Uterus (tissue), 4 donors: ENCODE results near the gene DUOX1. TPM values are rescaled to one million over a fixed set of nuclear protein-coding genes. Genes with fewer than 3 reads are reported as not detected.

Experiments used
- DNase-seq, 2 donors: peaks; one replicate each; pipeline ENCODE4 v3.0.0-alpha.2; 2019 to 2020
- H3K27ac ChIP-seq, 2 donors: fragments of 200-600 bp; sonication (generic); 1 replicate in 1 of 2; 2 replicates in 1 of 2; pipeline ENCODE4 v1.5.1; 2016 to 2018
- H3K27me3 ChIP-seq, 2 donors: fragments of 200-600 bp; sonication (generic); one replicate each; pipeline ENCODE4 v1.5.1; 2018 to 2019; ENCODE audit warnings: control low read depth in 1 of 2
- H3K36me3 ChIP-seq, 2 donors: fragments of 200-600 bp; sonication (generic); one replicate each; pipeline ENCODE4 v1.5.1; 2019; ENCODE audit warnings: control low read depth in 1 of 2
- H3K4me1 ChIP-seq, 2 donors: fragments of 200-600 bp; sonication (generic); one replicate each; pipeline ENCODE4 v1.5.1; 2018 to 2019; ENCODE audit warnings: control low read depth in 1 of 2
- H3K4me3 ChIP-seq, 2 donors: fragments of 200-600 bp; sonication (generic); 1 replicate in 1 of 2; 2 replicates in 1 of 2; pipeline ENCODE4 v1.5.1; 2018 to 2019; ENCODE audit warnings: mild to moderate bottlenecking in 1 of 2
- H3K9me3 ChIP-seq, 2 donors: fragments of 200-600 bp; sonication (generic); one replicate each; pipeline ENCODE4 v1.5.1; 2019; ENCODE audit warnings: control low read depth in 1 of 2
- POLR2A ChIP-seq, 2 donors: fragments of 450-650 bp; IDR thresholded peaks; one replicate each; pipeline ENCODE4 v1.6.1; 2016; ENCODE audit warnings: antibody characterized with exemption in 2 of 2, mild to moderate bottlenecking in 1 of 2, moderate library complexity in 1 of 2
- intact Hi-C: fragments of 100-400 bp; cut with DNase I; formaldehyde crosslinking; loops from one replicate; pipeline ENCODE4 v1.15.1; 2023; ENCODE audit warnings: low total_unique reads
- total RNA-seq, 4 donors: library from RNA; depleted of rRNA in 3 of 4; stranded (reverse); fragments of >200 nt in 3 of 4; gene quantifications; one replicate each; pipeline versions ENCODE4 v1.1.0 to v1.2.4, GENCODE V29; 2014 to 2023
- TF ChIP-seq, protein P1 (sequence below), 4 experiments: fragments of 200-600 bp in 2 of 4; fragments of 450-650 bp in 2 of 4; sonication (generic) in 2 of 4; IDR thresholded peaks; one replicate each; pipeline ENCODE4 v1.5.1; 2016 to 2019; ENCODE audit warnings: antibody characterized with exemption in 4 of 4, mild to moderate bottlenecking in 2 of 4, moderate library complexity in 1 of 4
- donor health status: DM: yes; HTN: yes; CAD: no.

DUOX1 gene
- total RNA-seq, 4 donors from 2014 or later: 0.24 to 1.3 (median 0.26) TPM; not detected in 1

DNA sequence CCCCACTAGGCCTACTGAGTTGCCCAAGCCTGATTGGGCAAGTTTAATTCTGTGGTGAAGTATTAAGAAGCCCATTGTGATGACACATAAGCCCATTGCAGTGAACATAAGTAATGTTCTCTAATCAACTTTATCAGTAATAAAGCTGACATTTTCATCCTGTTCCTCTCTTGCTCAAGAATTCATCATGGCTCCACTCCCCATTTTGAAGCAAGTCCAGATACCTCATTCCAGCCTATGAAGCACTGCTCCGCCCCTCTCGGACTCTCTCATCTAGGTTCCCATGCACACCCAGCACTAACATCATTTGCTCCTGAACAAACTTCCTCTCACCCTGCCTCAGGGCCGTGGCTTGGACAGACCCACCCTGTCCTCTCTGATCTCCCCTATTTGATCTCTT, 47.5 kb downstream of the DUOX1 start:
- H3K4me1 ChIP-seq: no peaks in the 10 kb centered on the region
- no peaks in the 10 kb centered on the region for H3K9me3 ChIP-seq
- H3K27me3 ChIP-seq: no peaks in the 10 kb centered on the region
- H3K27ac ChIP-seq: peak overlapping the region in 1 of 2 donors; percentile 3
- DNase-seq: no peak
- no peak overlapping the region for H3K4me3 ChIP-seq
- TF ChIP-seq, protein P1, sequence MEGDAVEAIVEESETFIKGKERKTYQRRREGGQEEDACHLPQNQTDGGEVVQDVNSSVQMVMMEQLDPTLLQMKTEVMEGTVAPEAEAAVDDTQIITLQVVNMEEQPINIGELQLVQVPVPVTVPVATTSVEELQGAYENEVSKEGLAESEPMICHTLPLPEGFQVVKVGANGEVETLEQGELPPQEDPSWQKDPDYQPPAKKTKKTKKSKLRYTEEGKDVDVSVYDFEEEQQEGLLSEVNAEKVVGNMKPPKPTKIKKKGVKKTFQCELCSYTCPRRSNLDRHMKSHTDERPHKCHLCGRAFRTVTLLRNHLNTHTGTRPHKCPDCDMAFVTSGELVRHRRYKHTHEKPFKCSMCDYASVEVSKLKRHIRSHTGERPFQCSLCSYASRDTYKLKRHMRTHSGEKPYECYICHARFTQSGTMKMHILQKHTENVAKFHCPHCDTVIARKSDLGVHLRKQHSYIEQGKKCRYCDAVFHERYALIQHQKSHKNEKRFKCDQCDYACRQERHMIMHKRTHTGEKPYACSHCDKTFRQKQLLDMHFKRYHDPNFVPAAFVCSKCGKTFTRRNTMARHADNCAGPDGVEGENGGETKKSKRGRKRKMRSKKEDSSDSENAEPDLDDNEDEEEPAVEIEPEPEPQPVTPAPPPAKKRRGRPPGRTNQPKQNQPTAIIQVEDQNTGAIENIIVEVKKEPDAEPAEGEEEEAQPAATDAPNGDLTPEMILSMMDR (IDR thresholded peaks at IDR 0.05): no peak
- no peak for TF ChIP-seq POLR2A (IDR thresholded peaks at IDR 0.05)
- intact Hi-C loops: no loop called here
- no peaks in the 10 kb centered on the region for H3K36me3 ChIP-seq

DNA sequence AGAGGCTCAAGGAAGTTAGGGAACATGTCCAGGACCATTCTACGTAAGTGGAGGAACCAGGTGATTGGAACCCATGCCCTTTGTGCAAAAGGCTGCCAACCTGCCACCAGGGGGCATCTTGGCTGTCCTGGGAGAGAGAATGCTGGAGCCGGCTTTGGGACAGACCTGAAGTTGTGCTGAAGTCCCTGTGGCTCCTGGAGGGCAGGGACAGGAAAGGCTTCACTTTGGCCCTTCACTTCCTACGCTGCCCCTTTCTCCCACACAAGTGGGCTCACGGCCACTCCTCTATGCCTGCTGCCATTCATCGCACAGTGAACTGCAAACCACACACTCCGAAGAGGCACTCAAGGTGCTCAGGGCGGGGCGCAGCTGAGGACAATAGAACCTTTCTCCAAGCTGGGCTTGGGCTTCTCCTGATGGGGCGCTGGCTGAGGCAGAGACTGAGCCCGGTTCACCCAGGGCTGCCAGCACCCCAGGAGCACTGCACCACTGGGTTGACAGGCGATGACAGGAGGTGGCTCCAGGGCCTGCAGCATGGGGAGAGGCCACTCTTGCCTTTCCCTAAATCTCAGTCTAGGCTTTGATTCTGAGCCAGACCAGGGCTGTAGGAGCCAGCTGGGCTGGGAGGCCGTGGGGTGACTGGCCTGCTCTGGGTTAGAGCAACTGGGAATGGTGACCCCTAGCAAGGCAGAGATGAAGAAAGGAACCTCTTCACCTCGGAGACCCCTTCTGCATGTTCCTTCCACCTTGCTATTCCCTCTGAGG, 49.6 kb downstream of the DUOX1 start:
- H3K27ac ChIP-seq: no peak overlapping the region
- intact Hi-C loops: no loop called here
- H3K4me3 ChIP-seq: no peak overlapping the region

DNA sequence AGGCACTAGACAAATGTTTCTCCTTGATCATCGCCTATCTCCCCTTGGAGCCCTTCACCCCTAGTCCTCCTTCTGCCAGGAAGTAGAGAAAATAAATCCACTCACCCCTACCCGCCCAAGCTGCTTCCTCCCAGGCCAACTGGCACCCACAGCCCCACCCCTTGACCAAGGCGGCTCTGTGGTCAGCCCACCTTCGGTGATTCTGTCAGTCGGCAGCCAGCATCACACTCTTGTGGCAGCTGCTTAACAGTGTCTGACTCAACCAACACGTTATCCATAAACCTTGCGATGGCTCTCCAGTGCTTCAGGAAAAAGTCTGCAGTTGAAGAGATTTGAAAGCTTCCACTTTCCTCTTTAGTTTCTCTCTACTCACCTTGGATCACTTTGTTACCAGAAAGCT, 50.4 kb downstream of the DUOX1 start:
- no peak for TF ChIP-seq POLR2A (IDR thresholded peaks at IDR 0.05)
- TF ChIP-seq, protein P1 (IDR thresholded peaks at IDR 0.05): no peak
- H3K36me3 ChIP-seq: no peaks in the 10 kb centered on the region
- H3K4me3 ChIP-seq: no peak overlapping the region
- H3K4me1 ChIP-seq: no peaks in the 10 kb centered on the region
- no peaks in the 10 kb centered on the region for H3K27me3 ChIP-seq
- no peak overlapping the region for H3K27ac ChIP-seq
- intact Hi-C loops: no loop called here
- no peak for DNase-seq
- H3K9me3 ChIP-seq: no peaks in the 10 kb centered on the region

More for the DNA sequence above, 49.6 kb downstream of the DUOX1 start:
- no peak for TF ChIP-seq POLR2A (IDR thresholded peaks at IDR 0.05)
- TF ChIP-seq, protein P1 (IDR thresholded peaks at IDR 0.05): peak in 2 of 4 experiments; percentile 8 to 26
- Histone ChIP-seq H3K9me3 (no peaks in the 10 kb centered on the region), H3K36me3 (no peaks in the 10 kb centered on the region), H3K27me3 (no peaks in the 10 kb centered on the region), H3K4me1 (no peaks in the 10 kb centered on the region)
- no peak for DNase-seq

DNA sequence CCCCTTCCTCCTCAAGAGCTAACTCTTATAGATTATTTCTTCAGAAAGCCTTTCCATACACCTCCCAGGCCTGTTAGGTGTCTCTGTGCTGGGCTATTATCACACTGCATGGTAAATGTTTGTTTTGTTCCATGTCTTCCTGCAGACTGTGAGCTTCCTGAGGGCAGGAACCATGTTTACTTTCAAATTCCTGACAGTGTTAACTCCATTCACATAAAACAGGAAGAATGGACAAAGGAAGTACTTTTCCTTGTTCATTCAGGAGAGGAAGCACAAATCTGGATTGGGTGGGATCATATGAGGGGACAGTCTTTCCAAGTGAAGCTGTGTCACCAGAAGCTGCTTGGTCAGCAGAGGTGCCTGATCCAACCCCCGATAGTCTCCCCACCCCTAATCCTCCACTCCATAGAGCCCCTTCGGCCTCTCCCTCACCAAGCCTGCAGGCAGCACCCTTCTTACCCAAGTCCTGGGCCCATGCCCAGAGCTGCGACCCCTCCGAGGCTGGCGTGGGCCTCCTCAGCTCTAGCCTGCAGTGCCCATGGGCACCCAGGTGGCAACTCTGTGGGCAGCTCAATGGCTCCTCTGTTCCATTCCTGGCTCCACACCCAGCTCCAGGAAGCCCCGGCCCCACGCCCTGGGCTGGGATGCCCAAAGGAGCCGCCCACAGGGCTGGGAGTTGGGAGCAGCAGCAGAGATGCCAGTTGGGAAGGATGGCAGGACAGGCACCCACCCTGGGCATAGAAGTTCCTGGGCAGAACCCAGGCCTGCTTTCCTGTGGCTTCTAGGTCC, 51.0 kb downstream of the DUOX1 start:
- TF ChIP-seq, protein P1 (IDR thresholded peaks at IDR 0.05): no peak
- no peak for TF ChIP-seq POLR2A (IDR thresholded peaks at IDR 0.05)
- Histone ChIP-seq H3K4me1 (no peaks in the 10 kb centered on the region), H3K36me3 (no peaks in the 10 kb centered on the region), H3K4me3 (no peak overlapping the region), H3K9me3 (no peaks in the 10 kb centered on the region), H3K27ac (no peak overlapping the region), H3K27me3 (no peaks in the 10 kb centered on the region)
- intact Hi-C loops: no loop called here
- DNase-seq: no peak
